ENCODE data around the gene KCNIP1. TPM values are rescaled to one million over a fixed set of nuclear protein-coding genes. Genes with fewer than 3 reads are reported as not detected.

Gene KCNIP1
- polyA plus RNA-seq, 1 donor, result 2.8 TPM

- 100% methylated on average over 1 of the region's 5 CpGs for WGBS (ENCODE audit: insufficient coverage, low lambda C conversion rate)
- no peak for DNase-seq
- H3K36me3 ChIP-seq (ENCODE audit: control insufficient read depth, insufficient read depth, low read length), result no peaks in the 10 kb centered on the region
- peaks cover 6% of the 10 kb centered on the region for H3K27me3 ChIP-seq (ENCODE audit: control insufficient read depth, insufficient read depth, low read length)
- H3K9me3 ChIP-seq (ENCODE audit: control insufficient read depth, low read depth, low read length), result no peaks in the 10 kb centered on the region
- H3K4me3 ChIP-seq (ENCODE audit: low read length), result no peak overlapping the region
- H3K27ac ChIP-seq (ENCODE audit: low read length), result no peak overlapping the region
- H3K4me1 ChIP-seq (ENCODE audit: control insufficient read depth, insufficient read depth, low read length), result no peaks in the 10 kb centered on the region
Observed at GRCh38 chr5:170533383-170533782, 29.6 kb downstream of the KCNIP1 start.

- H3K4me3 ChIP-seq (ENCODE audit: low read length), result no peak overlapping the region
- DNase-seq, result no peak
- H3K27me3 ChIP-seq (ENCODE audit: control insufficient read depth, insufficient read depth, low read length), result peaks cover 6% of the 10 kb centered on the region
- H3K4me1 ChIP-seq (ENCODE audit: control insufficient read depth, insufficient read depth, low read length), result no peaks in the 10 kb centered on the region
- WGBS (ENCODE audit: insufficient coverage, low lambda C conversion rate), result 18% methylated on average over 1 of the region's 2 CpGs
- H3K27ac ChIP-seq (ENCODE audit: low read length), result no peak overlapping the region
- H3K9me3 ChIP-seq (ENCODE audit: control insufficient read depth, low read depth, low read length), result no peaks in the 10 kb centered on the region
- H3K36me3 ChIP-seq (ENCODE audit: control insufficient read depth, insufficient read depth, low read length), result no peaks in the 10 kb centered on the region
Observed at GRCh38 chr5:170534177-170534576, 30.4 kb downstream of the KCNIP1 start.

- WGBS (ENCODE audit: insufficient coverage, low lambda C conversion rate), result no CpG with 5 or more reads among the region's 7 CpGs
- peaks cover 6% of the 10 kb centered on the region for H3K27me3 ChIP-seq (ENCODE audit: control insufficient read depth, insufficient read depth, low read length)
- H3K4me3 ChIP-seq (ENCODE audit: low read length), result no peak overlapping the region
- DNase-seq, result no peak
- H3K4me1 ChIP-seq (ENCODE audit: control insufficient read depth, insufficient read depth, low read length), result no peaks in the 10 kb centered on the region
- no peaks in the 10 kb centered on the region for H3K9me3 ChIP-seq (ENCODE audit: control insufficient read depth, low read depth, low read length)
- H3K27ac ChIP-seq (ENCODE audit: low read length), result no peak overlapping the region
- H3K36me3 ChIP-seq (ENCODE audit: control insufficient read depth, insufficient read depth, low read length), result no peaks in the 10 kb centered on the region
Observed at GRCh38 chr5:170534941-170535340, 31.1 kb downstream of the KCNIP1 start.

GRCh38 chr5:170536525-170536924, 32.7 kb downstream of the KCNIP1 start:
- no CpG with 5 or more reads among the region's 4 CpGs for WGBS (ENCODE audit: insufficient coverage, low lambda C conversion rate)
- Histone ChIP-seq H3K4me1 (ENCODE audit: control insufficient read depth, insufficient read depth, low read length) (no peaks in the 10 kb centered on the region), H3K27ac (ENCODE audit: low read length) (no peak overlapping the region), H3K9me3 (ENCODE audit: control insufficient read depth, low read depth, low read length) (no peaks in the 10 kb centered on the region), H3K36me3 (ENCODE audit: control insufficient read depth, insufficient read depth, low read length) (no peaks in the 10 kb centered on the region), H3K27me3 (ENCODE audit: control insufficient read depth, insufficient read depth, low read length) (peaks cover 6% of the 10 kb centered on the region), H3K4me3 (ENCODE audit: low read length) (no peak overlapping the region)
- no peak for DNase-seq

- no peaks in the 10 kb centered on the region for H3K9me3 ChIP-seq (ENCODE audit: control insufficient read depth, low read depth, low read length)
- H3K27ac ChIP-seq (ENCODE audit: low read length), result no peak overlapping the region
- H3K27me3 ChIP-seq (ENCODE audit: control insufficient read depth, insufficient read depth, low read length), result peaks cover 6% of the 10 kb centered on the region
- no peaks in the 10 kb centered on the region for H3K36me3 ChIP-seq (ENCODE audit: control insufficient read depth, insufficient read depth, low read length)
- no peak overlapping the region for H3K4me3 ChIP-seq (ENCODE audit: low read length)
- 86% methylated on average over 1 of the region's 8 CpGs for WGBS (ENCODE audit: insufficient coverage, low lambda C conversion rate)
- no peak for DNase-seq
- no peaks in the 10 kb centered on the region for H3K4me1 ChIP-seq (ENCODE audit: control insufficient read depth, insufficient read depth, low read length)
Observed at GRCh38 chr5:170537451-170538095, 33.8 kb downstream of the KCNIP1 start.

- DNase-seq, result no peak
Observed at GRCh38 chr5:170538096-170538465, 34.3 kb downstream of the KCNIP1 start.

GRCh38 chr5:170538696-170539586, 35.1 kb downstream of the KCNIP1 start:
- Histone ChIP-seq H3K36me3 (ENCODE audit: control insufficient read depth, insufficient read depth, low read length) (no peaks in the 10 kb centered on the region), H3K27me3 (ENCODE audit: control insufficient read depth, insufficient read depth, low read length) (peaks cover 6% of the 10 kb centered on the region), H3K27ac (ENCODE audit: low read length) (no peak overlapping the region), H3K4me3 (ENCODE audit: low read length) (no peak overlapping the region), H3K4me1 (ENCODE audit: control insufficient read depth, insufficient read depth, low read length) (no peaks in the 10 kb centered on the region), H3K9me3 (ENCODE audit: control insufficient read depth, low read depth, low read length) (no peaks in the 10 kb centered on the region)
- no peak for DNase-seq
- 86% methylated on average over 1 of the region's 6 CpGs for WGBS (ENCODE audit: insufficient coverage, low lambda C conversion rate)

More at GRCh38 chr5:170538096-170538465, 34.3 kb downstream of the KCNIP1 start:
- H3K9me3 ChIP-seq (ENCODE audit: control insufficient read depth, low read depth, low read length), result no peaks in the 10 kb centered on the region
- no peaks in the 10 kb centered on the region for H3K4me1 ChIP-seq (ENCODE audit: control insufficient read depth, insufficient read depth, low read length)
- no peaks in the 10 kb centered on the region for H3K36me3 ChIP-seq (ENCODE audit: control insufficient read depth, insufficient read depth, low read length)
- WGBS (ENCODE audit: insufficient coverage, low lambda C conversion rate), result no CpG with 5 or more reads among the region's 3 CpGs
- H3K27ac ChIP-seq (ENCODE audit: low read length), result no peak overlapping the region
- H3K27me3 ChIP-seq (ENCODE audit: control insufficient read depth, insufficient read depth, low read length), result peaks cover 6% of the 10 kb centered on the region
- no peak overlapping the region for H3K4me3 ChIP-seq (ENCODE audit: low read length)

- no peak overlapping the region for H3K4me3 ChIP-seq (ENCODE audit: low read length)
- H3K9me3 ChIP-seq (ENCODE audit: control insufficient read depth, low read depth, low read length), result no peaks in the 10 kb centered on the region
- no peaks in the 10 kb centered on the region for H3K4me1 ChIP-seq (ENCODE audit: control insufficient read depth, insufficient read depth, low read length)
- H3K36me3 ChIP-seq (ENCODE audit: control insufficient read depth, insufficient read depth, low read length), result no peaks in the 10 kb centered on the region
- no peak overlapping the region for H3K27ac ChIP-seq (ENCODE audit: low read length)
- no peak for DNase-seq
- H3K27me3 ChIP-seq (ENCODE audit: control insufficient read depth, insufficient read depth, low read length), result peaks cover 6% of the 10 kb centered on the region
- no CpG with 5 or more reads among the region's 1 CpG for WGBS (ENCODE audit: insufficient coverage, low lambda C conversion rate)
Observed at GRCh38 chr5:170540271-170540670, 36.5 kb downstream of the KCNIP1 start.

- no peaks in the 10 kb centered on the region for H3K4me1 ChIP-seq (ENCODE audit: control insufficient read depth, insufficient read depth, low read length)
- peaks cover 3% of the 10 kb centered on the region for H3K27me3 ChIP-seq (ENCODE audit: control insufficient read depth, insufficient read depth, low read length)
- H3K27ac ChIP-seq (ENCODE audit: low read length), result no peak overlapping the region
- DNase-seq, result no peak
- H3K36me3 ChIP-seq (ENCODE audit: control insufficient read depth, insufficient read depth, low read length), result no peaks in the 10 kb centered on the region
- WGBS (ENCODE audit: insufficient coverage, low lambda C conversion rate), result no CpG with 5 or more reads among the region's 1 CpG
- no peak overlapping the region for H3K4me3 ChIP-seq (ENCODE audit: low read length)
- no peaks in the 10 kb centered on the region for H3K9me3 ChIP-seq (ENCODE audit: control insufficient read depth, low read depth, low read length)
Observed at GRCh38 chr5:170541146-170541769, 37.4 kb downstream of the KCNIP1 start.

- Histone ChIP-seq H3K4me3 (ENCODE audit: low read length) (no peak overlapping the region), H3K27ac (ENCODE audit: low read length) (no peak overlapping the region), H3K4me1 (ENCODE audit: control insufficient read depth, insufficient read depth, low read length) (no peaks in the 10 kb centered on the region), H3K9me3 (ENCODE audit: control insufficient read depth, low read depth, low read length) (no peaks in the 10 kb centered on the region), H3K27me3 (ENCODE audit: control insufficient read depth, insufficient read depth, low read length) (no peaks in the 10 kb centered on the region), H3K36me3 (ENCODE audit: control insufficient read depth, insufficient read depth, low read length) (no peaks in the 10 kb centered on the region)
- WGBS (ENCODE audit: insufficient coverage, low lambda C conversion rate), result 55% methylated on average over 3 of the region's 8 CpGs
- DNase-seq, result no peak
Observed at GRCh38 chr5:170542691-170543293, 39.0 kb downstream of the KCNIP1 start.
